Loucy (cell line): ENCODE results near the gene SLC6A12.

ENCODE experiments used
- H2AFZ ChIP-seq: fragments of 200-600 bp; sonication (generic); 2 replicates; pipeline ENCODE4 v1.6.0; 2016; ENCODE audit warnings: antibody characterized with exemption, mild to moderate bottlenecking, low read length, moderate library complexity
- H3F3A ChIP-seq: fragments of 200-600 bp; 2 replicates; pipeline ENCODE4 v1.6.0; 2016; ENCODE audit warnings: antibody characterized with exemption, low read depth, mild to moderate bottlenecking
- H3K27me3 ChIP-seq: fragments of 200-600 bp; sonication (generic); 2 replicates; pipeline ENCODE4 v1.6.1; 2014; ENCODE audit warnings: low read length, mild to moderate bottlenecking; ENCODE audit not compliant: insufficient read depth, poor library complexity, severe bottlenecking
- H3K36me3 ChIP-seq: fragments of 200-600 bp; sonication (generic); 2 replicates; pipeline ENCODE4 v1.6.1; 2016; ENCODE audit warnings: low read length; ENCODE audit not compliant: insufficient read depth
- H3K4me1 ChIP-seq: fragments of 200-600 bp; sonication (generic); 2 replicates; pipeline ENCODE4 v1.5.1; 2014; ENCODE audit warnings: low read length, mild to moderate bottlenecking; ENCODE audit not compliant: insufficient read depth, poor library complexity, severe bottlenecking
- H3K4me2 ChIP-seq: fragments of 200-600 bp; sonication (generic); 2 replicates; pipeline ENCODE4 v1.6.0; 2014; ENCODE audit warnings: antibody characterized with exemption, low read length, low read depth, mild to moderate bottlenecking; ENCODE audit not compliant: poor library complexity, severe bottlenecking
- H3K4me3 ChIP-seq: fragments of 200-600 bp; sonication (generic); 2 replicates; pipeline ENCODE4 v1.5.1; 2014; ENCODE audit warnings: low read length, mild to moderate bottlenecking, mixed read lengths; ENCODE audit not compliant: poor library complexity, severe bottlenecking
- H3K79me2 ChIP-seq: fragments of 200-600 bp; sonication (generic); 2 replicates; pipeline ENCODE4 v1.6.1; 2014; ENCODE audit warnings: low read length; ENCODE audit not compliant: insufficient read depth
- H3K9ac ChIP-seq: fragments of 200-600 bp; sonication (generic); 2 replicates; pipeline ENCODE4 v1.6.0; 2014; ENCODE audit warnings: mild to moderate bottlenecking, low read depth, low read length, moderate library complexity; ENCODE audit not compliant: poor library complexity, severe bottlenecking
- H3K9me2 ChIP-seq: fragments of 200-600 bp; sonication (generic); replicated peaks from 2 replicates; pipeline ENCODE4 v1.6.1; 2016; ENCODE audit warnings: low read depth, low read length, mixed read lengths
- H3K9me3 ChIP-seq: fragments of 200-600 bp; sonication (generic); 2 replicates; pipeline ENCODE4 v1.6.1; 2014; ENCODE audit warnings: mild to moderate bottlenecking, antibody characterized with exemption, low read length, low read depth; ENCODE audit not compliant: insufficient read depth
- H4K20me1 ChIP-seq: fragments of 200-600 bp; sonication (generic); 2 replicates; pipeline ENCODE4 v1.6.0; 2014; ENCODE audit warnings: antibody characterized with exemption, low read length, mild to moderate bottlenecking; ENCODE audit not compliant: insufficient read depth, poor library complexity, severe bottlenecking
- CTCF ChIP-seq: fragments of 200-600 bp; sonication (generic); conservative IDR thresholded peaks from 2 replicates; pipeline ENCODE4 v1.5.1; 2014; ENCODE audit warnings: mild to moderate bottlenecking, antibody characterized with exemption, low read length
- EZH2phosphoT487 ChIP-seq: fragments of 200-600 bp; IDR thresholded peaks from 2 replicates; pipeline ENCODE4 v1.6.1; 2018; ENCODE audit warnings: antibody characterized with exemption, mild to moderate bottlenecking, moderate library complexity, borderline replicate concordance

The SLC6A12 gene

GRCh38 chr12:213527-213932 is 427 bp downstream of the SLC6A12 start:
- H3K27me3 ChIP-seq: no peaks in the 10 kb centered on the region
- H3K9me2 ChIP-seq: no peaks in the 10 kb centered on the region
- H3K36me3 ChIP-seq: no peaks in the 10 kb centered on the region
- no peak for TF ChIP-seq CTCF
- TF ChIP-seq EZH2phosphoT487: no peak
- H3K9me3 ChIP-seq: no peaks in the 10 kb centered on the region
- H3F3A ChIP-seq: no peaks in the 10 kb centered on the region
- no peak overlapping the region for H3K4me3 ChIP-seq
- no peaks in the 10 kb centered on the region for H4K20me1 ChIP-seq
- H3K4me2 ChIP-seq: no peak overlapping the region
- no peak overlapping the region for H2AFZ ChIP-seq
- peak overlapping the region; percentile 43 for H3K9ac ChIP-seq
- no peaks in the 10 kb centered on the region for H3K79me2 ChIP-seq
- H3K4me1 ChIP-seq: peaks cover 43% of the 10 kb centered on the region

GRCh38 chr12:212715-213526 is 1.0 kb downstream of the SLC6A12 start:
- H3K27me3 ChIP-seq: no peaks in the 10 kb centered on the region
- no peak overlapping the region for H3K4me3 ChIP-seq
- no peak overlapping the region for H3K4me2 ChIP-seq
- TF ChIP-seq EZH2phosphoT487: no peak
- TF ChIP-seq CTCF: no peak
- no peaks in the 10 kb centered on the region for H3K79me2 ChIP-seq
- peaks cover 38% of the 10 kb centered on the region for H3K4me1 ChIP-seq
- H3K9me2 ChIP-seq: no peaks in the 10 kb centered on the region
- no peaks in the 10 kb centered on the region for H3K36me3 ChIP-seq
- no peaks in the 10 kb centered on the region for H3K9me3 ChIP-seq
- no peaks in the 10 kb centered on the region for H4K20me1 ChIP-seq
- no peaks in the 10 kb centered on the region for H3F3A ChIP-seq
- H2AFZ ChIP-seq: no peak overlapping the region
- no peak overlapping the region for H3K9ac ChIP-seq

- no peaks in the 10 kb centered on the region for H3K9me2 ChIP-seq
- TF ChIP-seq CTCF (no peak), EZH2phosphoT487 (no peak)
- no peak overlapping the region for H2AFZ ChIP-seq
- no peaks in the 10 kb centered on the region for H3F3A ChIP-seq
- H3K79me2 ChIP-seq: no peaks in the 10 kb centered on the region
- no peak overlapping the region for H3K9ac ChIP-seq
- H3K27me3 ChIP-seq: no peaks in the 10 kb centered on the region
- no peak overlapping the region for H3K4me2 ChIP-seq
- no peak overlapping the region for H3K4me3 ChIP-seq
- no peaks in the 10 kb centered on the region for H3K9me3 ChIP-seq
- H3K4me1 ChIP-seq: peaks cover 37% of the 10 kb centered on the region
- H3K36me3 ChIP-seq: no peaks in the 10 kb centered on the region
- no peaks in the 10 kb centered on the region for H4K20me1 ChIP-seq
Observed at GRCh38 chr12:212415-212714, 1.6 kb downstream of the SLC6A12 start.
